Spleen (tissue), 7 donors: ENCODE results near the gene TRIM65.

Source experiments
- POLR2A ChIP-seq, 3 donors: fragments of 450-650 bp; IDR thresholded peaks; one replicate each; pipeline ENCODE4 v1.5.1; 2017; ENCODE audit warnings: antibody characterized with exemption in 3 of 3, mild to moderate bottlenecking in 1 of 3
- TF ChIP-seq, protein P1 (sequence below), 11 experiments: fragments of 200-600 bp in 7 of 11; fragments of 450-650 bp in 4 of 11; sonication (generic) in 4 of 11; IDR thresholded peaks in 8 of 11; conservative IDR thresholded peaks in 3 of 11; 1 replicate in 7 of 11; 2 replicates in 4 of 11; pipeline versions ENCODE4 v1.4.0 to v1.8.0; 2016 to 2021; ENCODE audit warnings: antibody characterized with exemption in 11 of 11, inconsistent platforms in 4 of 11, mild to moderate bottlenecking in 1 of 11
- donor health status: DM: no; HTN: no; CAD: no; lungs with moderate emphysema.
- donor health status: DM: no; HTN: no; CAD: no.
- donor health status: DM: no; HTN: no; CAD: no.

- TF ChIP-seq POLR2A (IDR thresholded peaks at IDR 0.05) = no peak
- TF ChIP-seq, protein P1, sequence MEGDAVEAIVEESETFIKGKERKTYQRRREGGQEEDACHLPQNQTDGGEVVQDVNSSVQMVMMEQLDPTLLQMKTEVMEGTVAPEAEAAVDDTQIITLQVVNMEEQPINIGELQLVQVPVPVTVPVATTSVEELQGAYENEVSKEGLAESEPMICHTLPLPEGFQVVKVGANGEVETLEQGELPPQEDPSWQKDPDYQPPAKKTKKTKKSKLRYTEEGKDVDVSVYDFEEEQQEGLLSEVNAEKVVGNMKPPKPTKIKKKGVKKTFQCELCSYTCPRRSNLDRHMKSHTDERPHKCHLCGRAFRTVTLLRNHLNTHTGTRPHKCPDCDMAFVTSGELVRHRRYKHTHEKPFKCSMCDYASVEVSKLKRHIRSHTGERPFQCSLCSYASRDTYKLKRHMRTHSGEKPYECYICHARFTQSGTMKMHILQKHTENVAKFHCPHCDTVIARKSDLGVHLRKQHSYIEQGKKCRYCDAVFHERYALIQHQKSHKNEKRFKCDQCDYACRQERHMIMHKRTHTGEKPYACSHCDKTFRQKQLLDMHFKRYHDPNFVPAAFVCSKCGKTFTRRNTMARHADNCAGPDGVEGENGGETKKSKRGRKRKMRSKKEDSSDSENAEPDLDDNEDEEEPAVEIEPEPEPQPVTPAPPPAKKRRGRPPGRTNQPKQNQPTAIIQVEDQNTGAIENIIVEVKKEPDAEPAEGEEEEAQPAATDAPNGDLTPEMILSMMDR (IDR thresholded peaks at IDR 0.05 in 8 of 11, conservative IDR thresholded peaks at IDR 0.05 in 3 of 11) = no peak
Observed at GRCh38 chr17:75893305-75894048, 3.3 kb downstream of the TRIM65 start.
